ENCODE data around the gene ZNF768. TPM values are rescaled to one million over a fixed set of nuclear protein-coding genes. Genes with fewer than 3 reads are reported as not detected.
"Not testable (repeated sequence)": the region's sequence is repeated elsewhere in the genome, so short reads cannot be mapped to it uniquely, and the experiment has no call there.

The ZNF768 gene
- total RNA-seq, 2 donors from 2014 or later, result 25.0 to 36.3 TPM

DNA sequence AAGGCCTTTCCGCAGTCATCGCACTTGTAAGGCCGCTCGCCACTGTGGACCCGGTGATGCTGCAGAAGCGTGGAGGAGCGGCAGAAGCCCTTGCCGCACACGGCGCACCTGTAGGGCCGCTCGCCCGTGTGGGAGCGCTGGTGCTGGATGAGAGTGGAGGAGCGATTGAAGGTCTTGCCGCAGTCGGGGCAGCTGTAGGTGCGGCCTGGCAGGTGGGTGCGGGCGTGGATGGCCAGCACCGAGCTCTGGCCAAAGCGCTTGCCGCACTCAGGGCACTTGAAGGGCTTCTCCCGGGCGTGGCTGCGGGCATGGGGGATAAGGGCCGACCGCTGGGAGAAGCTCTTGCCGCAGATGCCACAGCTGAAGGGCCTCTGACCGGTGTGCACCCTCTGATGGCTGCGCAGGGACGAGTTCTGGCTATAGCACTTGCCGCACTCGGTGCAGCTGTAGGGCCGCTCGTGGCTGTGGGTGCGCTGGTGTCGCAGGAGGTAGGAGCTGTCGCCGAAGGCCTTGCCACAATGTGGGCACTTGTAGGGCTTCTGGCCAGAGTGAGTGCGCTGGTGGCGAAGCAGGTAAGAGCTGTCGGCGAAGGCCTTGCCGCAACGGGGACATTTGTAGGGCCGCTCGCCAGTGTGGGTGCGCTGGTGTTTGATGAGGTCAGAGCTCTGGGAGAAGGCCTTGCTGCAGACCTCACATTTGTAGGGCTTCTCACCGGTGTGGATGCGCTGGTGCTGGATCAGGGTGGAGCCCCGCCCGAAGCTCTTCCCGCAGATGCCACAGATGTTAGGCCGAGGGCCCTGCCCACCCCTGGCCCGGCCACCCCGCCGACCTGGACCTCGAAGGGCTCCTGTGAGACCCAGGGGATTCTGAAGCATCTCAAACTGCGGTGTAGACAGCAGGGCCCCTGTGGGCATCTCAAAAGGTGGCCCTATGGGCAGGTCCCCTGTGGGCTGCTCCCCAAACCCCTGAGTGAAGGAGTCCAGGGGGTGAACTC lies 1.5 kb downstream of the ZNF768 start:
- Histone ChIP-seq H3K36me3 (no peaks in the 10 kb centered on the region), H3K27ac (no peak overlapping the region), H3K9me3 (no peaks in the 10 kb centered on the region), H3K4me3 (no peak overlapping the region), H3K27me3 (replicated peaks; ENCODE audit: insufficient read depth) (no peaks in the 10 kb centered on the region), H3K4me1 (ENCODE audit: control insufficient read depth in 1 of 2, low read depth in 2 of 2) (peaks cover 4 to 18% of the 10 kb centered on the region in 2 donors)
- no peak for ATAC-seq (ENCODE audit: insufficient number of reproducible peaks, low FRiP score, low read depth)
- no peak for DNase-seq (ENCODE audit: low spot score)
- TF ChIP-seq, protein P1, sequence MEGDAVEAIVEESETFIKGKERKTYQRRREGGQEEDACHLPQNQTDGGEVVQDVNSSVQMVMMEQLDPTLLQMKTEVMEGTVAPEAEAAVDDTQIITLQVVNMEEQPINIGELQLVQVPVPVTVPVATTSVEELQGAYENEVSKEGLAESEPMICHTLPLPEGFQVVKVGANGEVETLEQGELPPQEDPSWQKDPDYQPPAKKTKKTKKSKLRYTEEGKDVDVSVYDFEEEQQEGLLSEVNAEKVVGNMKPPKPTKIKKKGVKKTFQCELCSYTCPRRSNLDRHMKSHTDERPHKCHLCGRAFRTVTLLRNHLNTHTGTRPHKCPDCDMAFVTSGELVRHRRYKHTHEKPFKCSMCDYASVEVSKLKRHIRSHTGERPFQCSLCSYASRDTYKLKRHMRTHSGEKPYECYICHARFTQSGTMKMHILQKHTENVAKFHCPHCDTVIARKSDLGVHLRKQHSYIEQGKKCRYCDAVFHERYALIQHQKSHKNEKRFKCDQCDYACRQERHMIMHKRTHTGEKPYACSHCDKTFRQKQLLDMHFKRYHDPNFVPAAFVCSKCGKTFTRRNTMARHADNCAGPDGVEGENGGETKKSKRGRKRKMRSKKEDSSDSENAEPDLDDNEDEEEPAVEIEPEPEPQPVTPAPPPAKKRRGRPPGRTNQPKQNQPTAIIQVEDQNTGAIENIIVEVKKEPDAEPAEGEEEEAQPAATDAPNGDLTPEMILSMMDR (IDR thresholded peaks at IDR 0.05), result no peak

DNA sequence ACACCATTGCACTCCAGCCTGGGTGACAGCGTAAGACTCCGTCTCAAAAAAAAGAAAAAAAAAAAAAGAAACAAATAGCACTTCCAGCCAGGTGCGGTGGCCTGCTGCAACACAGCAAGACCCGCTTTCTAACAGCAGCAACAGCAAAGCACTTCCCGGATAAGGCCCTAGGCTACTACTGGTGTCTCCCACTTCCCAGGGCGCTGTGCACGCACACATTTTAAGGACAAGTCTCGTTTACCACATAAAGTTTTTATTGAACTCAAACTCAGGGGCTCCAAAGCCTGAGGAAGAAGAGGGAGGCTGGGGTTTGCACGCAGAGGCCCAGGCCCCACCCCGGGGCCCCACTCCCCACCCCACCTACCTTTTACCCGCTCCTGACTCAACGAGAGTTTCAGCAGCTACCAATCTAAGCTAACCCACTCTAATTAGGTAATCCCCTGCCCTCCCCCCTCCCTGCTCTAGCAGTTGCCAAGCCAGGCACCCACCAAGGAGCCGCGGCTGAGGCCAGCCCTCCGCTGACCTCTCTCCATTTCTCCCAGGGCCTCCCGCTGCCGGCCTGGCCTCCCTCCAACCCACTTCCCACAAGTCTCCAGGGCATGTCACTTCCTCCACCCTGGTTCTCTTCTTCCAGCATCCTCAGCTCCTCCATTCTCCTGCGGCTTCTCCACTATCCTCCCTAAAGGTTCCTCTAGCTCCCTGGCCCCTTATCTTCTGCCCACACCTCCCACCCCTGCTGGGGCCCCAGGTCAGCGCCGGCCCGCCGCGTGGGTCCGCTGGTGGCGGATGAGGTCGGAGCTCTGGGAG lies 2.4 kb downstream of the ZNF768 start:
- Histone ChIP-seq H3K27ac (no peak overlapping the region), H3K27me3 (replicated peaks; ENCODE audit: insufficient read depth) (no peaks in the 10 kb centered on the region), H3K4me1 (ENCODE audit: control insufficient read depth in 1 of 2, low read depth in 2 of 2) (peaks cover 4 to 18% of the 10 kb centered on the region in 2 donors), H3K36me3 (no peaks in the 10 kb centered on the region), H3K9me3 (no peaks in the 10 kb centered on the region), H3K4me3 (no peak overlapping the region)
- DNase-seq (ENCODE audit: low spot score) (no peak), ATAC-seq (ENCODE audit: insufficient number of reproducible peaks, low FRiP score, low read depth) (no peak)
- TF ChIP-seq, protein P1 (IDR thresholded peaks at IDR 0.05), result no peak

DNA sequence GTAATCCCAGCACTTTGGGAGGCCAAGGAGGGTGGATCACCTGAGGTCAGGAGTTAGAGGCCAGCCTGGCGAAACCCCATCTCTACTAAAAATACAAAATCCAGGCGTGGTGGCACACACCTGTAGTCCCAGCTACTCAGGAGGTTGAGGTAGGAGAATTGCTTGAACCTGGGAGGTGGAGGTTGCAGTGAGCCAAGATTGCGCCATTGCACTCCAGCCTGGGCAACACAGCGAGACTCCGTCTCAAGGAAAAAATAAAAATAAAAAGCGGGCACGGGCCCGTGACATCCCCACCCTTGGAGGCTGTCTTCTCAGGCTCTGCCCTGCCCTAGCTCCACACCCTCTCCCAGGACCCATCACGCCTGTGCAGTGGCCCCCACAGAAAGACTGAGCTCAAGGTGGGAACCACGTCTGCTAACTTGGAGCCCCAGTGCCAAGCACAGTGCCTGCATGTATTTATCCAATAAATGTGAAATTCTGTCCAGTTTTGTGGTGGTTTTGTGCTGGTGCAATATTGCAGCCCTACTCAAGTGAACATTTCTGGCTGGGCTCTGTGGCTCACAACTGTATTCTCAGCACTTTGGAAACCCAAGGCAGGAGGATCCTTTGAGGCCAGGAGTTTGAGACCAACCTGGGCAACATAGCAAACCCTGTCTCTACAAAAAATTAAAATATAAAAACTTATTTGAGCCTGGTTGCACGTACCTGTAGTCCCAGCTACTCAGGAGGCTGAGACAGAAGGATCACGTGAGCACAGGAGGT lies 3.5 kb downstream of the ZNF768 start:
- not testable (repeated sequence) for DNase-seq (ENCODE audit: low spot score); ATAC-seq (ENCODE audit: insufficient number of reproducible peaks, low FRiP score, low read depth)

DNA sequence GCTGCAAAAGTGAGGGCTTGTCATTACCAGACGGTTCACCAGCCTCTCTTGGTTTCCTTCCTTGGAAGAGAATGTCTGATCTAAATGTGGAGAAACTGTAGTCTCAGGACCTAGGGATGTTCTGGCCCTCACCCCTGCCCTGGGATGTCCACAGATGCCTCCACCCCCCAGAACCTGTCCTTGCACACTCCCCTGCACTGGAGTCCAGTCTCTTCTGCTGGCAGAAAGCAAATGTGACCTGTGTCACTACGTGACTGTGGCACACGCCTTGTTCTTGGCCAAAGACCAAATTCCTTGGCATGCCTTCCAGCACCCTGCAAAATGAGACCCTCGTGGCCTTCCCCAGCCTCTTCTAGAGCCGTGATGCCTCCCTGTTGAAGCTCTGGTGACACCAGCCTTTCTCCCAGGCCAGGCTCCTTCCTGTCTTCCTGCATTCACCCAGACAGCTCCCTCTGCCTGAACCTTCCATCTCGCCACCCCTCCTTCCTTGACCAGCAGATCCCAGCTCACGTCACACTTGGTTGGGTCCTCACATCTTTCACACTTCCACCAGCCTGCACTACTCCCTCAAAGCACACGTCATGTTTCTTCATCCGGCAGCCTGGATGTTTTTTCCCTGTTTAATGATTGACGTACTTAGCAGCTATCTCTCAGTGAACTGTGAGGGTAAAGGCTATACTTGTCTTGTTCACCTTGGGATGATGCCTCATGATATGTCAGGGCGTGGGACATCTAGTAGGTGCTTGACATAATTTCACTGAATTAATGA lies 4.3 kb downstream of the ZNF768 start:
- H3K27ac ChIP-seq, result no peak overlapping the region
- H3K27me3 ChIP-seq (replicated peaks; ENCODE audit: insufficient read depth), result no peaks in the 10 kb centered on the region
- no peak overlapping the region for H3K4me3 ChIP-seq
- peaks cover 0 to 6% of the 10 kb centered on the region in 2 donors for H3K4me1 ChIP-seq (ENCODE audit: control insufficient read depth in 1 of 2, low read depth in 2 of 2)
- H3K9me3 ChIP-seq, result no peaks in the 10 kb centered on the region
- H3K36me3 ChIP-seq, result no peaks in the 10 kb centered on the region
- TF ChIP-seq, protein P1 (IDR thresholded peaks at IDR 0.05), result no peak
- no peak for ATAC-seq (ENCODE audit: insufficient number of reproducible peaks, low FRiP score, low read depth)
- DNase-seq (ENCODE audit: low spot score), result no peak

More for the DNA sequence above, 3.5 kb downstream of the ZNF768 start:
- H3K27ac ChIP-seq; H3K4me3 ChIP-seq; H3K9me3 ChIP-seq; H3K36me3 ChIP-seq; H3K27me3 ChIP-seq (replicated peaks; ENCODE audit: insufficient read depth): not testable (repeated sequence)
- peaks cover 4 to 11% of the 10 kb centered on the region in 2 donors for H3K4me1 ChIP-seq (ENCODE audit: control insufficient read depth in 1 of 2, low read depth in 2 of 2)

DNA sequence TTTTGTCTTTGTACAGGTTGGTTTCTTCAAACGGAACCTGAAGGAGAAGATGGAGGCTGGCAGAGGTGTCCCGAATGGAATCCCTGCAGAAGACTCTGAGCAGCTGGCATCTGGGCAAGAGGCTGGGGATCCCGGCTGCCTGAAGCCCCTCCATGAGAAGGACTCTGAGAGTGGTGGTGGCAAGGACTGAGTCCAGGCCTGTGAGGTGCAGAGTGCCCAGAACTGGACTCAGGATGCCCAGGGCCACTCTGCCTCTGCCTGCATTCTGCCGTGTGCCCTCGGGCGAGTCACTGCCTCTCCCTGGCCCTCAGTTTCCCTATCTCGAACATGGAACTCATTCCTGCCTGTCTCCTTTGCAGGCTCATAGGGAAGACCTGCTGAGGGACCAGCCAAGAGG lies 4.9 kb downstream of the ZNF768 start:
- TF ChIP-seq, protein P1 (IDR thresholded peaks at IDR 0.05), result no peak
- Histone ChIP-seq H3K27me3 (replicated peaks; ENCODE audit: insufficient read depth) (no peaks in the 10 kb centered on the region), H3K4me1 (ENCODE audit: control insufficient read depth in 1 of 2, low read depth in 2 of 2) (peaks cover 0 to 6% of the 10 kb centered on the region in 2 donors), H3K9me3 (no peaks in the 10 kb centered on the region), H3K27ac (no peak overlapping the region), H3K4me3 (no peak overlapping the region), H3K36me3 (no peaks in the 10 kb centered on the region)
- DNase-seq (ENCODE audit: low spot score) (no peak), ATAC-seq (ENCODE audit: insufficient number of reproducible peaks, low FRiP score, low read depth) (no peak)

Measured in thoracic aorta (tissue), 2 donors.